Sigmoid colon (tissue), 7 donors: ENCODE measurements around the gene RBBP7. TPM values are rescaled to one million over a fixed set of nuclear protein-coding genes. Genes with fewer than 3 reads are reported as not detected.

ENCODE experiments used
- DNase-seq: peaks from one replicate; pipeline ENCODE4 v3.0.0-alpha.2; 2019
- H3K27ac ChIP-seq, 4 donors: fragments of 200-600 bp; sonication (generic); one replicate each; pipeline ENCODE4 v1.5.1; 2016 to 2019; ENCODE audit warnings: mild to moderate bottlenecking in 1 of 4
- H3K27me3 ChIP-seq, 3 donors: fragments of 200-600 bp; sonication (generic); one replicate each; pipeline ENCODE4 v1.5.1; 2019; ENCODE audit warnings: mild to moderate bottlenecking in 1 of 3
- H3K36me3 ChIP-seq, 4 donors: fragments of 200-600 bp; sonication (generic); one replicate each; pipeline ENCODE4 v1.5.1; 2016 to 2019
- H3K4me1 ChIP-seq, 4 donors: fragments of 200-600 bp; sonication (generic); one replicate each; pipeline ENCODE4 v1.5.1; 2017 to 2019
- H3K4me3 ChIP-seq, 4 donors: fragments of 200-600 bp; sonication (generic); one replicate each; pipeline ENCODE4 v1.5.1; 2017 to 2019; ENCODE audit warnings: mild to moderate bottlenecking in 2 of 4, moderate library complexity in 1 of 4
- H3K9me3 ChIP-seq, 4 donors: fragments of 200-600 bp in 3 of 4; sonication (generic) in 3 of 4; one replicate each; pipeline versions ENCODE4 v1.5.1 to v1.6.1; 2013 to 2019
- EP300 ChIP-seq, 4 donors: sonication (generic); formaldehyde crosslinking; IDR thresholded peaks; one replicate each; pipeline ENCODE4 v1.6.1; 2017; ENCODE audit warnings: antibody characterized with exemption in 4 of 4
- POLR2A ChIP-seq, 2 donors: fragments of 450-650 bp; IDR thresholded peaks; one replicate each; pipeline ENCODE4 v1.6.1; 2016; ENCODE audit warnings: antibody characterized with exemption in 2 of 2, mild to moderate bottlenecking in 2 of 2, moderate library complexity in 2 of 2
- POLR2AphosphoS5 ChIP-seq, 4 donors: sonication (generic); formaldehyde crosslinking; IDR thresholded peaks; one replicate each; pipeline ENCODE4 v1.6.1; 2017; ENCODE audit warnings: antibody characterized with exemption in 4 of 4
- WGBS, 2 donors: extraction: QIAGEN DNeasy Blood & Tissue Kit; methylation state at CpG; one replicate each; pipeline ENCODE4 v1.1.7; 2013; 5-methylcytosine and 5-hydroxymethylcytosine counted together
- intact Hi-C: fragments of 100-400 bp; cut with DNase I; formaldehyde crosslinking; loops from one replicate; pipeline ENCODE4 v1.15.1; 2023
- polyA plus RNA-seq, 3 donors: library from polyadenylated mRNA; stranded (reverse); fragments of 200-250 nt; gene quantifications; one replicate each; pipeline ENCODE4 v1.2.3, GENCODE V29; 2013
- total RNA-seq, 4 donors: library from RNA; depleted of rRNA; stranded (reverse); fragments of >200 nt; gene quantifications; one replicate each; pipeline ENCODE4 v1.1.0, GENCODE V29; 2016
- TF ChIP-seq, protein P1 (sequence below), 4 experiments: fragments of 450-650 bp in 3 of 4; fragments of 200-600 bp in 1 of 4; IDR thresholded peaks; one replicate each; pipeline ENCODE4 v1.5.1; 2016 to 2019; ENCODE audit warnings: antibody characterized with exemption in 4 of 4, mild to moderate bottlenecking in 3 of 4, moderate library complexity in 2 of 4
- donor health status: healthy with polysubstance abuse.
- donor health status: Bipolar disorder and iron deficiency.
- donor health status: healthy.

RBBP7 gene
- total and polyA plus RNA-seq, 7 donors, result 59.4 to 130 (median 109) TPM

GRCh38 chrX:16855363-16856075 lies 14.6 kb downstream of the RBBP7 start:
- no peak overlapping the region for H3K27ac ChIP-seq
- peaks cover 0 to 58% (median 2%) of the 10 kb centered on the region in 4 donors for H3K36me3 ChIP-seq
- intact Hi-C loops, result no loop called here
- H3K4me3 ChIP-seq, result no peak overlapping the region
- WGBS, 2 donors, result 91 to 92% methylated on average over 5 of the region's 5 CpGs
- H3K9me3 ChIP-seq, result no peaks in the 10 kb centered on the region
- TF ChIP-seq, protein P1, sequence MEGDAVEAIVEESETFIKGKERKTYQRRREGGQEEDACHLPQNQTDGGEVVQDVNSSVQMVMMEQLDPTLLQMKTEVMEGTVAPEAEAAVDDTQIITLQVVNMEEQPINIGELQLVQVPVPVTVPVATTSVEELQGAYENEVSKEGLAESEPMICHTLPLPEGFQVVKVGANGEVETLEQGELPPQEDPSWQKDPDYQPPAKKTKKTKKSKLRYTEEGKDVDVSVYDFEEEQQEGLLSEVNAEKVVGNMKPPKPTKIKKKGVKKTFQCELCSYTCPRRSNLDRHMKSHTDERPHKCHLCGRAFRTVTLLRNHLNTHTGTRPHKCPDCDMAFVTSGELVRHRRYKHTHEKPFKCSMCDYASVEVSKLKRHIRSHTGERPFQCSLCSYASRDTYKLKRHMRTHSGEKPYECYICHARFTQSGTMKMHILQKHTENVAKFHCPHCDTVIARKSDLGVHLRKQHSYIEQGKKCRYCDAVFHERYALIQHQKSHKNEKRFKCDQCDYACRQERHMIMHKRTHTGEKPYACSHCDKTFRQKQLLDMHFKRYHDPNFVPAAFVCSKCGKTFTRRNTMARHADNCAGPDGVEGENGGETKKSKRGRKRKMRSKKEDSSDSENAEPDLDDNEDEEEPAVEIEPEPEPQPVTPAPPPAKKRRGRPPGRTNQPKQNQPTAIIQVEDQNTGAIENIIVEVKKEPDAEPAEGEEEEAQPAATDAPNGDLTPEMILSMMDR (IDR thresholded peaks at IDR 0.05), result no peak
- TF ChIP-seq EP300 (IDR thresholded peaks at IDR 0.05) (no peak), POLR2A (IDR thresholded peaks at IDR 0.05) (no peak), POLR2AphosphoS5 (IDR thresholded peaks at IDR 0.05) (no peak)
- H3K27me3 ChIP-seq, result no peaks in the 10 kb centered on the region
- peaks cover 0 to 6% (median 0%) of the 10 kb centered on the region in 4 donors for H3K4me1 ChIP-seq
- DNase-seq, result no peak

- Histone ChIP-seq H3K36me3 (peaks cover 0 to 53% (median 2%) of the 10 kb centered on the region in 4 donors), H3K4me3 (no peak overlapping the region), H3K9me3 (no peaks in the 10 kb centered on the region), H3K4me1 (peaks cover 0 to 5% (median 0%) of the 10 kb centered on the region in 4 donors), H3K27ac (no peak overlapping the region), H3K27me3 (no peaks in the 10 kb centered on the region)
- no peak for DNase-seq
- TF ChIP-seq POLR2A (IDR thresholded peaks at IDR 0.05) (no peak), EP300 (IDR thresholded peaks at IDR 0.05) (no peak), POLR2AphosphoS5 (IDR thresholded peaks at IDR 0.05) (no peak)
- TF ChIP-seq, protein P1 (IDR thresholded peaks at IDR 0.05), result no peak
- intact Hi-C loops, result no loop called here
- WGBS, 2 donors, result 82 to 87% methylated on average over 3 of the region's 3 CpGs
Observed at GRCh38 chrX:16853537-16853936, 16.6 kb downstream of the RBBP7 start.

DNA sequence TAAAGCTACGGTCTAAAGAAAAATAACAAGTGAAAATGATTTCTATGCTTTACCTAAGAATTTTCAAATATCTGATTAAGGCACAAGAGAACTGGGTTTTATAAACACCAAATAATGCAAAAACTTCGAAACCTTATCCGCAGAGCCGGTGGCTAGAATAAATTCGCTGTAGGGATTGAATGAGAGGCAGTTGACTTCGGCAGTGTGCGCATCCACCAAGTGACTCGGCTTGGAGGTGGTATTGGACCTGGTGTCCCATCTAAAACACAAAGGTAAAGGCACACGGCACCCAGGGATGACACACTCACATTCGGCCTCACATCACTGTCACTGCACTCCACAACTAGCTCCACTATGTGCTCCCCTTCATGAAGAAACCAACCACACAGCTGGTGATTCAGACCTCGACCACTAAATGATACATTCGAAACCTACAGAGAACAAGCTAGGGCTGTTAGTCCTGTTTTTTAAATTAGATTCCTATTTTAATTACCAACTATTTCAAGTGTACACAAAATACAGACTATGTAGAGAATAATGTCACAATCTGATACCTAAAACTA lies 17.5 kb downstream of the RBBP7 start:
- peaks cover 0 to 47% (median 2%) of the 10 kb centered on the region in 4 donors for H3K36me3 ChIP-seq
- TF ChIP-seq POLR2A (IDR thresholded peaks at IDR 0.05), result no peak
- no peak for TF ChIP-seq EP300 (IDR thresholded peaks at IDR 0.05)
- no peak for TF ChIP-seq POLR2AphosphoS5 (IDR thresholded peaks at IDR 0.05)
- TF ChIP-seq, protein P1 (IDR thresholded peaks at IDR 0.05), result no peak
- H3K4me1 ChIP-seq, result peaks cover 0 to 6% (median 0%) of the 10 kb centered on the region in 4 donors
- 84 to 89% methylated on average over 12 of the region's 12 CpGs for WGBS, 2 donors
- H3K4me3 ChIP-seq, result no peak overlapping the region
- no peak overlapping the region for H3K27ac ChIP-seq
- no peaks in the 10 kb centered on the region for H3K9me3 ChIP-seq
- no peaks in the 10 kb centered on the region for H3K27me3 ChIP-seq
- DNase-seq, result no peak
- intact Hi-C loops, result no loop called here

- Histone ChIP-seq H3K4me1 (peaks cover 0 to 6% (median 0%) of the 10 kb centered on the region in 4 donors), H3K4me3 (no peak overlapping the region), H3K27me3 (no peaks in the 10 kb centered on the region), H3K9me3 (no peaks in the 10 kb centered on the region), H3K27ac (no peak overlapping the region), H3K36me3 (peaks cover 0 to 46% (median 2%) of the 10 kb centered on the region in 4 donors)
- 91 to 96% methylated on average over 3 of the region's 3 CpGs for WGBS, 2 donors
- TF ChIP-seq, protein P1 (IDR thresholded peaks at IDR 0.05), result no peak
- no peak for DNase-seq
- intact Hi-C loops, result no loop called here
Observed at GRCh38 chrX:16851827-16852226, 18.3 kb downstream of the RBBP7 start.
